ENCODE results near the gene PRR13. TPM values are rescaled to one million over a fixed set of nuclear protein-coding genes. Genes with fewer than 3 reads are reported as not detected.

The PRR13 gene
- total RNA-seq, 1 donor from 2014 or later: 172 TPM

GRCh38 chr12:53483979-53484377 lies 42.4 kb downstream of the PRR13 start:
- ATAC-seq (no peak), DNase-seq (no peak)
- peaks cover 89% of the 10 kb centered on the region for H3K36me3 ChIP-seq
- no peak for TF ChIP-seq CTCF (IDR thresholded peaks at IDR 0.05)
- peak overlapping the region; percentile 17 for H3K27ac ChIP-seq
- H3K4me1 ChIP-seq: no peaks in the 10 kb centered on the region
- H3K4me3 ChIP-seq: no peak overlapping the region
- intact Hi-C loops (cut with DNase I): no loop called here
- H3K9me3 ChIP-seq: no peaks in the 10 kb centered on the region
- H3K27me3 ChIP-seq: no peaks in the 10 kb centered on the region

- intact Hi-C loops (cut with DNase I): no loop called here
- TF ChIP-seq CTCF (IDR thresholded peaks at IDR 0.05): no peak
- H3K36me3 ChIP-seq: peaks cover 79% of the 10 kb centered on the region
- peak; percentile 31 for DNase-seq
- no peaks in the 10 kb centered on the region for H3K9me3 ChIP-seq
- no peak overlapping the region for H3K27ac ChIP-seq
- H3K4me1 ChIP-seq: no peaks in the 10 kb centered on the region
- H3K4me3 ChIP-seq: no peak overlapping the region
- H3K27me3 ChIP-seq: no peaks in the 10 kb centered on the region
- ATAC-seq: no peak
These were observed 43.4 kb downstream of the PRR13 start for GRCh38 chr12:53484686-53485575.

GRCh38 chr12:53485955-53486735 lies 44.6 kb downstream of the PRR13 start:
- DNase-seq (peak; percentile 44), ATAC-seq (no peak)
- no peak for TF ChIP-seq CTCF (IDR thresholded peaks at IDR 0.05)
- Histone ChIP-seq H3K4me3 (no peak overlapping the region), H3K27me3 (no peaks in the 10 kb centered on the region), H3K4me1 (no peaks in the 10 kb centered on the region), H3K9me3 (no peaks in the 10 kb centered on the region), H3K36me3 (peaks cover 67% of the 10 kb centered on the region), H3K27ac (no peak overlapping the region)
- intact Hi-C loops (cut with DNase I): no loop called here

GRCh38 chr12:53486736-53487487 lies 45.4 kb downstream of the PRR13 start:
- TF ChIP-seq CTCF (IDR thresholded peaks at IDR 0.05): no peak
- ATAC-seq: peak; percentile 1
- intact Hi-C loops (cut with DNase I): no loop called here
- no peak overlapping the region for H3K27ac ChIP-seq
- no peaks in the 10 kb centered on the region for H3K27me3 ChIP-seq
- H3K9me3 ChIP-seq: no peaks in the 10 kb centered on the region
- peaks cover under 1% of the 10 kb centered on the region for H3K4me1 ChIP-seq
- no peak overlapping the region for H3K4me3 ChIP-seq
- DNase-seq: peak; percentile 42
- peaks cover 59% of the 10 kb centered on the region for H3K36me3 ChIP-seq

- H3K36me3 ChIP-seq: peaks cover 36% of the 10 kb centered on the region
- intact Hi-C loops (cut with DNase I): no loop called here
- no peaks in the 10 kb centered on the region for H3K27me3 ChIP-seq
- ATAC-seq: no peak
- DNase-seq: peak; percentile 29
- H3K4me1 ChIP-seq: peaks cover 19% of the 10 kb centered on the region
- TF ChIP-seq CTCF (IDR thresholded peaks at IDR 0.05): no peak
- H3K9me3 ChIP-seq: no peaks in the 10 kb centered on the region
- H3K27ac ChIP-seq: no peak overlapping the region
- no peak overlapping the region for H3K4me3 ChIP-seq
These were observed 47.8 kb downstream of the PRR13 start for GRCh38 chr12:53489242-53489864.
